OCI-M1 (cell line): ENCODE results near the gene ZSWIM4.
A peak's percentile ranks its signal among the peaks of the same experiment; 100 is the strongest.

ENCODE experiments used
- DNase-seq: peaks from one replicate; lab custom pipeline; 2025; lab: John Stamatoyannopoulos, UW

The ZSWIM4 gene

DNA sequence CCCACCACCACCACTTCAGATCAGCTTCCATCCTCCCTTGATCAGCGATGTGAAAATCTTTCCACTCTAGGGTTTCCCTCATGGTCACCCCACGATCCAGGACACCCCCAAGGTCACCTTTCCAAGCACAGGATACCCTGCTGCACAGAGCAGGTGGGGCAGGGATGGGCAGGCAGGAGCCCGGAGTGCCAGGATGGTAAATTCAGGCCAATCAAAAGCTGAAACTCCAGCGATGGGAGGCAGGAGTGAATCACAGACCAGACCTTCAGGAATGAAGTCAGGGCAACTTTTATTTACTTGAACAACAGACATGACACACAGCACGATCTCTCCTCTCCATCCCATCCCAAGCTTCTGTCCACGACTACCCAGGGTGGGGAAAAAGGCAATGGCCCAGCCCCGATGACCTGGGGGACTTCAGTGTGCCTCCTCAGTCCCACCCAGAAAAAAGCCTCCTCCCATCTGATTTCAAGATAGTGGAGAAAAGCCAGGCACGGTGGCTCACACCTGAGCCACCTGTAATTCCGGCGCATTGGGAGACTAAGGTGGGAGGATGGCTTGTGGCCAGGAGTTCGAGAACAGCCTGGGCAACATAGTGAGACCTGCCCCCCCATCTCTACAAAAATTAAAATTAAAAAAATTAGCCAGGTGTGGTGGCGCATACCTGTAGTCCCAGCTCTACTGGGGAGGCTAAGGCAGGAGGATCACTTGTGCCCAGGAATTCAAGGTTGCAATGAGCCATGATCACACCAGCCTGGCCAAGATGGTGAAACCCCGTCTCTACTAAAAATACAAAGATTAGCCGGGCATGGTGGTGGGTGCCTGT, 39.2 kb downstream of the ZSWIM4 start:
- no peak for DNase-seq

DNA sequence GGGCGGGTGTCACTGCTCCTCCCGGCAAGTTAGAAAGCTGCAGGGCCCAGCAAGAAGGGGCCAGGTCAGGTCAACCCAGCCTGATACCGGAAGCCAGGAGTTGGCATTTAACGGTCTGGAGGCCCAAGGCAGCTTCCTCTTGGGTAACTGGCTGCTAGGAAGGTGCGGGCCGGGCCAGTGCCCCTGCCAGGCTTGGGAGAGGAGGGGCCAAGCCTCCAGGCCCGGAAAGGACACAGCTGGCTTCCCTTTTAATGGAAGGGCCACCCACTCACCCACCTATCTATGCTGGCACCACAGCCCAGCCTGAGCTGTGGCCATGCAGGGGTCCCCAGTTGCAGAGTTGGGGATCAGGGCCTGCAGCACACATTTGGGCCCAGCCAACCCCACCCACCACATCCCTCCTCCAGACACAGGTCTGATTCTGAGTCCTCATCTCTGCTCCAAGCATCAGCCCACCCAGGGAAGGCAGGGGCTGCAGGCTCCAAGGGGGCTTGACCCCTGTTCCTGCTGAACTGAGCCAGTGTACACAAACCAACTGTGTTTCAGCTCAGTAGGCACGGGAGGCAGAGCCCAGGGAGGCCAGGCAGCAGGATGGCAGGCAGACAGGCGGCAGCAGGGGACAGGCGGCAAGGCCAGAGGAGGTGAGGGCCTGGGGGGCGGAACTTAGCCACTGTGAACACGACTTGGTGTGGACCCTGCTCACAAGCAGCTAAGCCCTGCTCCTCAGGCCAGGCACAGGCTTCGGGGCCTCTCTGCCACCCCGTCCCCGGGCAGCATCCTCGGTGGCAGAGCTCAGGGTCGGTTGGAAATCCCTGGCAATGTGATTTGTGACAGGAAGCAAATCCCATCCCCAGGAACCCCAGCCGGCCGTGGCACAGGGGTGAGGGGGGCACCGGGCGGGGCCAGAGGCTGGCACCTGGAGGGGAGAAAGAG, 40.8 kb downstream of the ZSWIM4 start:
- no peak for DNase-seq

DNA sequence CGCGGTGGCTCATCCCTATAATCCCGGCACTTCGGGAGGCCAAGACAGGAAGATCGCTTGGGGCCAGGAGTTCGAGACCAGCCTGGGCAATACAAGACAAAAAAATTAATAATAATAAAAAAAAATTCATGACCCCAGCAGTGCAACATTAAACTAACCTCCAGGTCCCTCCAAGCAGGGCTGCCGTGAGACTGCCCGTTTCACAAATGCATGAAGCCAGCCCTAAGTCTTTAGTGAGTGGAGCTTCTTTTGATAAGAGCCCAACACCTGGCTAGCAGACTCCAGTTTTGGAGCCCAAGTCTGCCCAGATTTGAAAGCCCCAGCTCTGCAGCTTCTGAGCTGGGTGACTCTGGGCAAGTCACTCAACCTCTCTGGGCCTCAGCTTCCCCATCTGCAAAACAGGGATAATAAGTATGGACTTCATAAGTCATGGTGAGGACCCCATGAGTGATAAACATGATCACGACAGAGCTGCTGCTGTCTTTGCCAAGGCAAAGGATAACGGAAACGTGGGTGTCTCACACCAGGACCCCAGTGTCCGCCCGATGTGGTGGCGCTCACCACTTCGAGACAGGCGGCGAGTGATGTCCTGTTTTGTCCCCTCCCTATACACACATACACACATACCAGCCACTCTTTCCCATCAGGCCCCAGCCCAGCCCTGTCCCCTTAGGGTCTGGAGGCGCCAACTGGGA, 43.3 kb downstream of the ZSWIM4 start:
- DNase-seq: no peak

DNA sequence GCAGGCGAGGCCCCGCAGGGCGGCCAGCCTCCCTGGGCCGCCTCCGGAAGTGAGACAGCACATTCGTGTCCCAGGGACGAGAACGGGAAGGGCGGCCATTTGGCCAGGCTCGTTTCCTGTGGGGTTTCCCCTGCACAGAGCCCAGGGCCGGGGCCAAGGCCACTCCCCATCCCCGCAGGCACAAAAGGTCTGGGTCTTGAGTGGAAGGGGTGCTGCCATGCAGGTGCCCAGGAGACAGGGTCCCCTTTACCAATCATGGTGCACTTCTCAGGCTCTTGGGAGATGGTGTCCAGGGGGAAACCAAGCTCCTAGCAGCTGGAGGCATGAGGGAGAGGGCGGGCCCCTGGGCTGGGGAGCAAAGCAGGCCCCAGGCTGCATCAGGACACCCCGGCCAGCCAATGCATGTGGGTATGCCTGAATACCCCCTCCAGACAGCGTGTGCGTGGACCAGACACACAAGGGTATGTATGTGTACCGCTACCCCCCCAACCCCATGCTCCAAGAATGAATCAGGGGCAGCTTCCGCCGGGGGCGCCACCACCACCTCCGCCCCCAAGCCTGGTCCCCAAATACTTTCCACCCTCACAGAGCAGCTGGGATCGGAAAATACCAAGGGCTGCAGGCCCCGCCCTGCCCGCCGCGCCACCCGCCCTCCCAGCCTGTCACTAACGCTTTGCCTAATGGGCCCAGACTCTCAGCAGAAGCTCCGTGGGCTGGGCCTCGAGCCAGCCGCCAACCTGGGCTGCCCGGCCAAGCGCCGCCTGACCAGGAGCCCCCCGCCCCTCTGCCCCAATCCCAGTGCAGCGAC, 44.1 kb downstream of the ZSWIM4 start:
- DNase-seq: peak; percentile 99

DNA sequence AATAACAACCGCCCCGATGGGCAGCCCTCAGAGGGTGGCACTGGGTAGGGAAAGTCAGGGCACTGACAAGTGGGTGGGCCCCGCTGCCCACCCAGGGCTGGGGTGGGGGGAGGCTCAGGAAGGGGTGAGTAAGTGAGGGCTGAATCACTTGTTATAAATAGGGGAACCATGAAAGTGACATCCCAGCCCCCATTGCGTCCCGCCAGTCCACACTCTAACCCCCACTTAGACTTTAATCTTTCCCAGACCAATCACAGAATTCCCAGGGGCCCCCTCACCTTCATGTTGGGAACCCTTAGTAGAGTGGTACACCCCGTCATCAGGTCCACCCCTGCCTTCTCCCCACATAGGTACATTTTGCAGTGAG, 44.7 kb downstream of the ZSWIM4 start:
- no peak for DNase-seq

DNA sequence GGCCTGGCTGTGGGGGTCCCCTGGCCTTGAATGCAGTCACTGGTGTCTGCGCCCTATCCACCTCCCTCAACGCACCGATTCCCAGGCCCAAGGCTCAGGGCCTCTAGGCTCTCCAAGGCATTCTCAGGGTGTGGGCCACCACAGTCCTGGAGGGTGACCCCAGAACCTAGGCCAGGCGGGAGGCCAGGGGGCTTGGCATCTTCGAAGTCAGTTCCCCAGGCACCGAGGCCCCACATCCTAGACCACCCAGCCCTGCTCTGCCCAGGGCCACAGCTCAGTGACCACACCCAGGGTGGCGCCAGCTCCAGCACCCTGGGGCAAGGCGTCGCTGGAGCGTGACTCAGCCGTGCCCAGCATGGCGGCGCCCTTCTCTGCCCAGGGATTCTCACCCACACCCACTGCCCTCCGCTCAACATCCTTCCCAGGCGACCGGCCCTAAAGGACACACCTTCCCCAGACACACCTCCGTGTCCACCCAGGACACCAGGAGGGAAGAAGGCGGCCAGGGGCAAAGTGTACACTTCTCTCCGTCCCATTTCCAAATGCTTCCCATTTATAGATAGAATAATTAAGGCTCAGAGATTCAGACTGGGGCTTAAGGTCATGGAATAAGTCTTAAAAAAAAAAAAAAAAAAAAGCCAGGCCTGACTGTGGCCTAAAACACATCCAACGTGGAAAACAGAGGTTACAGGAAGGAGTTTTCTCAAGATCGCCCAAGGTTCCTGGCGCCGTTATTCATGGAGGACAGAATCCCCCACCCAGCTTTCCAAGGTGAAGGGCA, 45.3 kb downstream of the ZSWIM4 start:
- DNase-seq: no peak

DNA sequence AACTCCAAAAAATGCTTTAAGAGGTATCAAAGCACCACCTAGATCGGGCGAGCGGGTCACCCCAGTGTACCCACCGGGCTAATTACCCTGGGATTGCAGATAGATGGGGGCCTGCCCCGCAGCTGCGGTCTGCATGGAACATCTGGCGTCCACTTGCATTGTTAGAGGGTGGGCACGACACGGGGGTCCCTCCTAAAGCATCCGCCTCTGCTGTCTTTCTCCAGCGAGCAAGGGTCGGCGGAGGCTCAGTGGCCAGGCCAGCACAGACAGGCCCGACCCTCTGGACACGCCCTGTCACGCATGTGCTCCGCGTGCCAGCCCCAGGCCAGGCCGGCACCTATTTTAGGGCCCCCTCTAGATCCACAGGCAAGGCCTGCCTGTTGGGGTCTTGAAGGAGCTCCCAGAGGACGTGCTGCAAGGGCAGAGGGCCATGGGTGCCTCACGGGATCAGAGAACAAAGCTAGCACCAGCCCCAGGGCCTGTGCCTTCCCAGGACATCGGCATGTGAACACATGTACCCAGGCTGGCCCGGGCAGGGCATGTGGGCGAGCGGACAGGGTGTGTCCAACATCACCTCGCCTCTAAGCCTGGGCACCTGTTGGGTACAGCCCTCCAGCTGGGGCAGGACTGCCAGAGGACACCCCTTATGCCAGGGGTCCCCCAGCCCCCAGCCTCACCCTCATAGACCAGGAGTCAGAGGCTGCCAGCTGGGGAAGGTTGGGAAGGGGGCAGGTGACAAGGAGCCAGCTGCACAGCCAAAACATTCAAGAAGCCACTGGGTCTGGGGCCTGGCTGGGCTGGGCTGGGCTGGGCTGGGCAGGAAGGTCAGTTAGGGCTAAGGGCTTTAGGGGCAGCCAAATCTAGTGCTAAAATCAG, 46.1 kb downstream of the ZSWIM4 start:
- DNase-seq: no peak

DNA sequence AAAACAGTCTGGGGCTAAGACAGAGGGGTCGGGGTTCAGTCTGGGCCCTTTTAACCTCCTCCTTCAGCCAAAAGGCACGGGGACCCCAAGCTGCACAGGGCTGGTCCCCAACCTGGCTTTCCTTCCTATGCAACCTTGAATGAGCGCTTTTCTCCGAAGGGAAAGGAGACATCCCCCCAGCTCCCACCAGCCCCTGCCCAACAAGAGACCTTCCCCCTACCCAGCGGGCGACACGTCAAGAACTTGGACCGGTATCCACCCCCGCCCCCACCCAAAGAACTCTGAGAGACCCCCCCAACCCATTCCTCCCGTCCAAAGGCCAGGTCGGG, 46.7 kb downstream of the ZSWIM4 start:
- DNase-seq: peak; percentile 83

DNA sequence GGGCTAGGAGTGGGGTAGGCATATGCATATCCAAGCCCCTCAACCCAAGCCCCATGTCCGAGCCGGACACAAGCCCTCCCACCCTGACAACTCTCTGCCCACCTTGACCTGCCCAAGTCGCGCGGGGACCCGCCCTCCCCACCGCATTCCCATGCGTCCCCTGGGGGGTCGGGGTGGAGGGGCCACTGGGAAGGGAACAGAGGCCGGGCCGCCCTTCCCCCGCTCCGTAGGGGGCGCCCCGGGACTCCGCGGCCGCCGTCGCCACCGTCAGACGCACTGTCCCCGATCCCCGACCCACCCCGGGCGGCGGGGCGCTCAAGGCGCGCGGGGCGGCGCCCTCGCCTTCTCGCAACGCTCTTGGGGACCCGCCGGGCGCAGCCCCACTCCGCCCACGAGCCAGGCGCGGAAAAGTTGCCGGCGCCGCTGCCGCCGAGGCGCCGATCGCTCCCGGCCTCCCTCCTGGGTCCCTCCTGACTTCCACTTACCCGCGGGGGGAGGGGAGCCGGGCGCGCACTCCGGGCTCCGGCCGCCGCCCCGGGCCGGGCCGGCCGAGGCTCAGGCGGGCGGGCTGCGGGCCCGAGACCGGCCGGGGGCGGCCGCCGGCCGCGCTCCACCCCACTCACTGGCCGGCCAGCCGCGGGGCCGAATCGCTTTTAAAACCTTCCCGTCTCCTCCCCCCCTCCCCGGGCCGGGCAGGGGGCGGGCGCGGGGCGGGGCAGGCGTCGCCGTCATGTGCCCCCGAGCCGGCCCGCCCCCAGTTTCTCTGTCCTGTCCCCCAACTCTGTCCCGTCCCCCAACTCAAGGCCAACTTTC, 47.3 kb downstream of the ZSWIM4 start:
- DNase-seq: peak; percentile 94

DNA sequence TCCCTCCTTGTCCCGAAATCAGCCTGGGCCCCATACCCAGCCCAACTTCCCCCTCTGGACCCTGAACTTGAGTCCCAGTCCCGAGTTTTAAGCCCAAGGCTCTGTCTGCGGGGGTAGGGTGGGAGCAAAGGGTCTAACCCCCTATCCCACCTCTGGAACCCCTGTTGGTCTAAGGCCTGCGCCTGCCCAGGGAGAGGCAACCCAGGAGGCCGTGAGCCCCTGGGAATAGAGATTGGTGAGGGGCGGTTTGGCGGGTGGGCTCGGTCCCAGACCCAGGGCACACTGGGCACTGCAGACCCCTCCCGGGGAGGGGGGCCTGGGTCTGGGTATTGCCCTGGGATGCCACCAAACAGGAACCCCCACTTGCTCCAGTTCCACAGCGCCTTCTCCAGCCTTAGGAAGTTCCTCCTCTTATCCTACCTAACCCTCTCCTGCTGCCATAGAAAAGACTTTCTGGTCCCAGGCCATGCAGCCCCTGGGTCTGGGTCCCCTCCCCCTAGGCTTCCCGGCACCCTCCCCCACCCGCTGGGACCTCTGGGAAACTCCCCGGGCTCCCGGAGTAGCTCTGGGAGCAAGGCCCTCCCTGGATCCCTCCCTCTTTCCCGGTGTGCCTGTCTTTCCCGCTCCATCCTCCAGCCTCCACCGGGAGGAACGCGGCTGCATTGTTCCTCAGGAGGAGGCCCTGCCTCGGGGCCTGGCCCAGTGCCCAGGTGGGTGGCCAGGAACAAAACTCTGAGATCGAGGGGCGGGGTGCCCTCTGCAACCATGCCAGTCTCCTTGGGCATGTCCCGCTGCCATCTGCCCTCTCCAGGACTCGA, 48.1 kb downstream of the ZSWIM4 start:
- no peak for DNase-seq

DNA sequence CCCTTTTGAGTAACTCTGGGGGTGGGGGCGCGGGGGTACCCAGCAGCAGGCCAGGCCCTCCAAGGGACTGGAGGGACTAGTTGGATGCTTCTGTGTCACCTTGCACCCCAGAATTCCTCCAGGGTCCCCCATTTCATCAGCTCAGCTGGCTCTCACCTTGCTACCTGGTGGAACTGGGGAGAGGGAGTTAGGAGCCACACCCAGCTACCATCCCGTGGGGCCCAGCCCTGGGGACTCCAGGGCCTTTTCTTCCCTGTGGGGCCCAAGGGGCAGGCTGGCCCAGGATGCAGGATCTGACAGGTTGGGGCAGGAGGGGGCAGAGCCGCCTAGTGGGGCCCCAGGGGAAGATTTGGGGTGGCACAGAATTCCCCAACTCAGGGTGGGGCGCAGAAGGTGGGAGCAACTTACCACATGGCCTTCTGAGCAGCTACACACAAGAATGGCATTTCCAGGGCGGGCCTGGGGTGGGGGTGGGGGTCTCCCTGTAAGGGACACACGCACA, 48.9 kb downstream of the ZSWIM4 start:
- no peak for DNase-seq

DNA sequence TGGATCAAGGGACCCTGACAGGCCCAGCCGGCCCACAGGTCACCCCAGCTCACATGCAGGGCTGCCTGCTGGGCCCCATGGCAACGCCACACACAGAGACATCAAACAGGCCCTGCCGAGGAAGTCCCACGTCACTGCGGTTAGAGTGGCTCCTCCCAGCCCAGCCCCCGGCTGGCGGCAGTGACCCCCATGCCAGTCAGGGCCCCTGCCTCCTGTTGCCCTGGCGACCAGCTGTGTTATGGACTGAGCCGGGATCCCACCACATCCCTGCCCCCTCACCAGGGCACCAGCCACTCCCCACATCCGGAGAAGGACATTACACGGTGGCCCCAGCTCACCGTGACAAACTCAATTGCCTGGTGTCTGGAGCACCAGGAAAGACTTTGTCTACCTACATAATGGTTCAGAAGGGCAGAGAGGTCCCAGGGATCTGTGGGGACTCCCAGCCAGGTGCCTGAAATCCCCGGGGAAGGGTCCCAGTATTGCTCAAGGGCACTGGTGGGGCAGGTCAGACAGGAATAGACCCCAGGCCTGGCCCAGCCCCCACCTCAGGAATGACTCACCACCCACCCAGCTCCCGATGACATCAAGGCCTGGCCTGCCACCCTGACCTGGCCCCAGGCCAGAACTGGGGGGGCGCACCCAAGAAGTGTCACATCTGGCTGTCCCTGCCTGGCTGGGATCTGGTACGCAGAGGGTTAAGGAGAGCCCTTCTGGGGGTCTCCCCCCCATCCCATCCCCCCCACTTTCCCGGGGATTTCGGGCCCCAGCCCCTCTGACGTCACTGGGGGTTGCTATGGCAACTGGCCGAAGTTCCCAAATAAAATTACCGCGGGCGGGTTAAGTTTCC, 51.5 kb downstream of the ZSWIM4 start:
- DNase-seq: peak; percentile 100

DNA sequence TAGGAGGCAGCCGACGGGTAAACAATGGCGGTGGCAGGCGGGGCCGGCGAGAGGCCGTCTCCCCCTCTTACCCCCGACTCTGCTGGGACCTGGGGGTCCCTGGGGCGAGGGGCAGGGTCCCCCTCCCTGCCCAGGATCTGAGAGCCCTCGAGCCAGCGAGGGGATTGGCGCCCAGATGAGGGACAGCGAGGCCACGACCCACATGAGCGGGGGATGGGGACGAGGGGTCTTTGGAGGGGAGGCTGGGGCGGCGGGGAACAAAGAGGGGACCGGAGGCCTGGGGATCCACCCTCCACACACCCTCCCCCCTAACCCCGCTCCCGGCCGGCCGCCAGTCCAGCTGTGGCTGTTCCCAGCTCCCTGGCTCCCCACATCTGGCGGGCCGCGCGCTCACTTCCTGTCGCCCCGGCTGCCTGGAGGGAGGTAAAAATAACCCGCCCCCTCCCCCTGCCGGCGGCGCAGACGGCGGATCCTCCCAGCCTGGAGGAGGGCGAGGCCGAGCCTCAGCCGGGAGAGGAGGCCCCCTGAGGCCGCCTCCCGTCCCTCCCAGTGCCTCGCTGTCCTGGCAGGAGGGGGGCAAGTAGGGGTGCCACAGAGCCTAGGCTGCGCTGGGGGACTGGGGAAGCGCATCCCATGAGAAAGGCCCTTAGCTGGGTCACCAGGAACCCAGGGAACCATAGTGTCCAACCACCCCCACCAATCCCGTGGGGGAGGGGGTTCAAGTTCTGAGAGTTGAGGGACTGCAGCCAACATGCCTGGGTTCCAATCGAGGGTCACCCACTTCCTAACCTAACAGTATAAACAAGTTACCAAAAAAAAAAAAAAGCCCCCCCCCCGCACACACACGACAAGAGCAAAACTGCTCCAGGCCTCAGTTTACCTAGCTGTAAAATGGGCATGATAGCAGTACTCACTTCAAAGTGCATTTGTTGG, 52.4 kb downstream of the ZSWIM4 start:
- DNase-seq: peak; percentile 100

DNA sequence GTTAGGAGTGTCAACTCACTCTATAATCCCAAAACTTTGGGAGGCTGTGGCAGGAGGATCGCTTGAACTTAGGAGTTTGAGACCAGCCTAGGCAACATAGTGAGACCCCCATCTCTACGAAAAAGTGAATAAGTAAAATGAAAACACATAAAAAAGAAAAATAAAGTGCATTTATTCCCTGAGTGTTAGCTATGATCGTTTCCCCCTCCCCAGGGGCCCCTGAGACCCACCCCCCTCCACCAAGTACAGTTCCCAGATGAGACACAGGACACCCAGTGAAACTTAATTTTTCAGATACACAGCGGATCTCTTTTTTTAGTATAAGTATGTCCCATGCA, 53.1 kb downstream of the ZSWIM4 start:
- no peak for DNase-seq

DNA sequence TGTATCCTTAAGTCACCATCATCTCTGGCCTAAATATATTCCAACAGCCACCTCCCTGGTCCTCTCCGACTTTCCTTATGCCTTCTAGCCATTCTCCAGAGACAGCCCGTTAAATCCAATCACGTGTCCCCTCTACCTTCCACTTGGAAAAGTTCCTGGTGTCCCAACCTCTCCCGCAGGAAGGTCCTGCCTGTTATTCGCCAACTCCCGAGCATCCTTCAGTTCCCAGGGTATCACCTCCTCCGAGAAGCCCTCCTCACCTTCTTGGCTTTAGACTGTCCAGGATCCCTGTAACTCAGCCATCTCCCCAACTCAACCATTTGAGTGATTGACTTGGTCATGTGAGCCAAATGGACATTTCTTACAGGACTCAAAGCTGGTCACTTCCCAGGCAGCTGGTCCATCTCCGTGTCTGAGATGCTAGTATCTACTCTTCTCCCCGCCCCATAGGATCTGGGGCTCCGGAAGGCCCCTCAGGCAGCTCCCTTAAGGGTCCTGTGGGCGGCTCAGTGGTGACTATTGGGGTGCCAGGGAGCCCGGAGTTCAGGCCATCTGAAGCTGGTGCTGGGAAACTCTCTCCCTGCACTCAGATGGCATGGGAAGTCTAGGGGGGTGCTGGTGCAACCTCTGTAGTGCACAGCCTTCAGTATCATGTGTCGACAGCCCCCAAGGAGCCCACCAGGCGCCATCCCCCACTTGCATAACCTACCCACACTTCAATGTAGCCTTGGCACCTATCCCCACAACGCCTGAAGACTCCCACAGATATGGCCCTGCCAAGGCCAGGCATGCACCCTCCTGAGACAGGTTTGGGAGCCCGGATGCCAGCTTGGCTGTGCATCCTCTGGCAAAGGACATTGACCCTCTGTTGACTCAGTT, 53.8 kb downstream of the ZSWIM4 start:
- peak; percentile 75 for DNase-seq
